ENCODE data around the gene ECE2. TPM values are rescaled to one million over a fixed set of nuclear protein-coding genes. Genes with fewer than 3 reads are reported as not detected.
A peak's percentile ranks its signal among the peaks of the same experiment; 100 is the strongest.
"Not testable (repeated sequence)": the region's sequence is repeated elsewhere in the genome, so short reads cannot be mapped to it uniquely, and the experiment has no call there.

ECE2 gene
- total RNA-seq, 1 donor from 2014 or later, result not detected

GRCh38 chr3:184335661-184336546, 60.1 kb downstream of the ECE2 start:
- peak; percentile 48 to 80 for DNase-seq (ENCODE audit: low read depth in 2 of 2)

GRCh38 chr3:184336547-184337398, 61.0 kb downstream of the ECE2 start:
- DNase-seq (ENCODE audit: low read depth in 2 of 2), result peak in 1 of 2 donors; percentile 67

- DNase-seq (ENCODE audit: low read depth in 2 of 2), result peak in 1 of 2 donors; percentile 21
Observed at GRCh38 chr3:184337399-184337714, 61.5 kb downstream of the ECE2 start, which contains the start of gene FAM131A. TSS of gene FAM131A (plus strand) at chr3:184337600. CDS start at chr3:184337631, 31 bp downstream.

- no peak for DNase-seq (ENCODE audit: low read depth in 2 of 2)
Observed at GRCh38 chr3:184337981-184338380, 62.2 kb downstream of the ECE2 start.

GRCh38 chr3:184338511-184338945, 62.7 kb downstream of the ECE2 start:
- DNase-seq (ENCODE audit: low read depth in 2 of 2), result peak in 1 of 2 donors; percentile 86

GRCh38 chr3:184339001-184339400, 63.2 kb downstream of the ECE2 start:
- no peak for DNase-seq (ENCODE audit: low read depth in 2 of 2)

GRCh38 chr3:184339451-184340135, 63.8 kb downstream of the ECE2 start:
- DNase-seq (ENCODE audit: low read depth in 2 of 2), result not testable (repeated sequence)

- no peak for DNase-seq (ENCODE audit: low read depth in 2 of 2)
Observed at GRCh38 chr3:184341925-184342324, 66.1 kb downstream of the ECE2 start.

Other genes with a start within 250 kb of the ECE2 start
- not detected in 2 replicates for gene HTR3D, start 244.3 kb upstream of the ECE2 start, total RNA-seq
- gene HTR3C, start 223.0 kb upstream of the ECE2 start, total RNA-seq, result under 0.01 TPM in 1 of 2 replicates, not detected in the other
- gene HTR3E, start 179.0 kb upstream of the ECE2 start, total RNA-seq, result not detected in 2 replicates
- 31.5 and 38.3 TPM in 2 replicates for gene EIF2B5, start 140.7 kb upstream of the ECE2 start, total RNA-seq
- 13.9 and 28.1 TPM in 2 replicates for gene DVL3, start 120.6 kb upstream of the ECE2 start, total RNA-seq
- gene AP2M1, start 101.2 kb upstream of the ECE2 start, total RNA-seq, result 379 and 607 TPM in 2 replicates
- 45.7 and 73.1 TPM in 2 replicates for gene ABCF3, start 89.8 kb upstream of the ECE2 start, total RNA-seq
- gene VWA5B2, start 46.4 kb upstream of the ECE2 start, total RNA-seq, result not detected in 2 replicates
- 20.5 and 25.0 TPM in 2 replicates for gene ALG3, start 27.1 kb upstream of the ECE2 start, total RNA-seq
- gene EEF1AKMT4, start 26.4 kb upstream of the ECE2 start, total RNA-seq, result 3.5 and 4.7 TPM in 2 replicates
- not detected in 2 replicates for gene CAMK2N2, start 14.5 kb upstream of the ECE2 start, total RNA-seq
- 428 and 463 TPM in 2 replicates for gene PSMD2, start 23.2 kb downstream of the ECE2 start, total RNA-seq
- 212 and 278 TPM in 2 replicates for gene EIF4G1, start 38.6 kb downstream of the ECE2 start, total RNA-seq
- 25.2 and 43.9 TPM in 2 replicates for gene FAM131A, start 61.6 kb downstream of the ECE2 start, total RNA-seq
- 2.1 and 2.3 TPM in 2 replicates for gene CLCN2, start 85.6 kb downstream of the ECE2 start, total RNA-seq
- gene POLR2H, start 85.7 kb downstream of the ECE2 start, total RNA-seq, result 82.8 and 89.1 TPM in 2 replicates
- under 0.01 TPM in 2 replicates for gene THPO, start 102.2 kb downstream of the ECE2 start, total RNA-seq
- gene CHRD, start 104.0 kb downstream of the ECE2 start, total RNA-seq, result 0.63 and 0.77 TPM in 2 replicates

Data from dermis microvascular lymphatic vessel endothelial cell (primary cell).